GM23338 (cell line): Measurements from ENCODE around the gene ARHGEF16. TPM values are rescaled to one million over a fixed set of nuclear protein-coding genes. Genes with fewer than 3 reads are reported as not detected.

ENCODE experiments used
- ATAC-seq: fragments of 200-7000 bp; cut with Tn5 transposase; 3 replicates; pipeline ENCODE4 v1.9.1; 2020
- DNase-seq: peaks from one replicate; pipeline ENCODE4 v3.0.0-alpha.2; 2015; ENCODE audit warnings: low spot score
- H2AFZ ChIP-seq: fragments of 200-600 bp; sonication (generic); 2 replicates; pipeline ENCODE4 v1.8.0; 2016; ENCODE audit warnings: antibody characterized with exemption, mild to moderate bottlenecking, moderate library complexity
- H3F3A ChIP-seq: fragments of 200-600 bp; sonication (generic); replicated peaks from 2 replicates; pipeline ENCODE4 v1.8.0; 2017; ENCODE audit warnings: antibody characterized with exemption, mixed run types, low read depth
- H3K27ac ChIP-seq: fragments of 200-600 bp; sonication (generic); 2 replicates; pipeline ENCODE4 v1.6.1; 2016; ENCODE audit warnings: low read depth
- H3K27me3 ChIP-seq: fragments of 200-600 bp; sonication (generic); 2 replicates; pipeline ENCODE4 v1.8.0; 2016; ENCODE audit warnings: mild to moderate bottlenecking, mixed run types, moderate library complexity; ENCODE audit not compliant: insufficient read depth
- H3K36me3 ChIP-seq: fragments of 200-600 bp; sonication (generic); 2 replicates; pipeline ENCODE4 v1.8.0; 2016; ENCODE audit warnings: mild to moderate bottlenecking; ENCODE audit not compliant: insufficient read depth
- H3K4me1 ChIP-seq: fragments of 200-600 bp; sonication (generic); 2 replicates; pipeline ENCODE4 v1.8.0; 2016; ENCODE audit warnings: mild to moderate bottlenecking, moderate library complexity; ENCODE audit not compliant: insufficient read depth
- H3K4me2 ChIP-seq: fragments of 200-600 bp; sonication (generic); 2 replicates; pipeline ENCODE4 v1.7.1; 2017; ENCODE audit warnings: mixed run types
- H3K4me3 ChIP-seq: fragments of 200-600 bp; sonication (generic); 2 replicates; pipeline ENCODE4 v1.6.1; 2016; ENCODE audit warnings: mixed run types
- H3K79me2 ChIP-seq: fragments of 200-600 bp; sonication (generic); replicated peaks from 2 replicates; pipeline ENCODE4 v1.8.0; 2017; ENCODE audit warnings: mild to moderate bottlenecking; ENCODE audit not compliant: insufficient read depth
- H3K9me2 ChIP-seq: fragments of 200-600 bp; sonication (generic); 2 replicates; pipeline ENCODE4 v1.8.0; 2017; ENCODE audit not compliant: insufficient read depth
- H4K20me1 ChIP-seq: fragments of 200-600 bp; sonication (generic); replicated peaks from 2 replicates; pipeline ENCODE4 v1.8.0; 2017; ENCODE audit warnings: mild to moderate bottlenecking; ENCODE audit not compliant: insufficient read depth
- H3K27ac Mint-ChIP-seq: 2 replicates; pipeline ENCODE4 v1.8.0; 2020; ENCODE audit warnings: inconsistent platforms, mild to moderate bottlenecking, moderate library complexity, mixed read lengths
- H3K27me3 Mint-ChIP-seq: 3 replicates; pipeline ENCODE4 v1.8.0; 2022; ENCODE audit warnings: low read depth, mild to moderate bottlenecking, moderate library complexity, mixed read lengths, inconsistent platforms; ENCODE audit not compliant: insufficient read depth, poor library complexity
- H3K36me3 Mint-ChIP-seq: 3 replicates; pipeline ENCODE4 v1.8.0; 2021; ENCODE audit warnings: low read depth, mild to moderate bottlenecking, inconsistent platforms, moderate library complexity, mixed read lengths
- H3K4me1 Mint-ChIP-seq: 3 replicates; pipeline ENCODE4 v1.8.0; 2020; ENCODE audit warnings: mild to moderate bottlenecking, inconsistent platforms, mixed read lengths
- H3K4me3 Mint-ChIP-seq: 3 replicates; pipeline ENCODE4 v1.8.0; 2021; ENCODE audit warnings: moderate library complexity, mild to moderate bottlenecking, inconsistent platforms, mixed read lengths
- H3K9me3 Mint-ChIP-seq: 3 replicates; pipeline ENCODE4 v1.8.0; 2020; ENCODE audit warnings: moderate library complexity, mild to moderate bottlenecking, inconsistent platforms, mixed read lengths
- CREB1 ChIP-seq: fragments of 250-450 bp; sonication (Bioruptor Pico); IDR thresholded peaks from 2 replicates; pipeline ENCODE4 v1.5.0; 2020; ENCODE audit warnings: low read depth, mild to moderate bottlenecking, moderate library complexity
- CTCF ChIP-seq, 2 experiments: fragments of 200-600 bp in 1 of 2; sonication (generic) in 1 of 2; conservative IDR thresholded peaks; 2 replicates each; pipeline versions ENCODE4 v1.5.1 to v1.6.1; 2016 to 2017; ENCODE audit warnings: antibody characterized with exemption in 2 of 2, low read depth in 2 of 2, mild to moderate bottlenecking in 2 of 2, moderate library complexity in 1 of 2
- EZH2phosphoT487 ChIP-seq: fragments of 200-600 bp; sonication (generic); IDR thresholded peaks from one replicate; pipeline ENCODE4 v1.8.1; 2018; ENCODE audit warnings: antibody characterized with exemption; ENCODE audit not compliant: unreplicated experiment
- JUNB ChIP-seq: IDR thresholded peaks from one replicate; pipeline ENCODE4 v1.6.1; 2016; ENCODE audit warnings: antibody characterized with exemption; ENCODE audit not compliant: unreplicated experiment
- REST ChIP-seq: IDR thresholded peaks from one replicate; pipeline ENCODE4 v1.6.1; 2018; ENCODE audit warnings: antibody characterized with exemption; ENCODE audit not compliant: unreplicated experiment
- STAT1 ChIP-seq: IDR thresholded peaks from one replicate; pipeline ENCODE4 v1.6.1; 2016; ENCODE audit warnings: antibody characterized with exemption; ENCODE audit not compliant: unreplicated experiment
- ZNF114 ChIP-seq: fragments of 250-450 bp; sonication (Bioruptor Pico); IDR thresholded peaks from 2 replicates; pipeline ENCODE4 v1.5.0; 2020; ENCODE audit warnings: mild to moderate bottlenecking, moderate library complexity
- ZNF331 ChIP-seq: fragments of 250-450 bp; sonication (Bioruptor Pico); IDR thresholded peaks from 2 replicates; pipeline ENCODE4 v1.5.0; 2020; ENCODE audit warnings: low read depth, mild to moderate bottlenecking, moderate library complexity
- ZNF462 ChIP-seq: fragments of 250-450 bp; sonication (Bioruptor Pico); IDR thresholded peaks from 2 replicates; pipeline ENCODE4 v1.5.0; 2020; ENCODE audit warnings: mild to moderate bottlenecking, moderate library complexity
- polyA plus RNA-seq: library from polyadenylated mRNA; unstranded; fragments of >200 nt; fragmentation: Nextera tagmentation; extraction: Ambion mirVana; gene quantifications from 2 replicates; pipeline ENCODE4 v1.2.1, GENCODE V29; 2016
- total RNA-seq: library from RNA; depleted of rRNA; stranded (reverse); fragments of >200 nt; shearing (Covaris generic); gene quantifications from 2 replicates; pipeline ENCODE4 v1.2.3, GENCODE V29; 2014

The ARHGEF16 gene
- total and polyA plus RNA-seq, 2 experiments from 2014 or later = 12.2 to 29.3 TPM

- no peaks in the 10 kb centered on the region for H3K27me3 ChIP-seq
- no peak overlapping the region for H2AFZ ChIP-seq
- 0 out of 2 replicates have a peak, but pooled peaks cover 2% of the 10 kb centered on the region for H3F3A ChIP-seq
- no peak overlapping the region for H3K27ac ChIP-seq
- Mint-ChIP-seq H3K9me3 (peaks cover 4% of the 10 kb centered on the region; the same call in 1 of the 3 replicates), H3K36me3 (no peaks in the 10 kb centered on the region; the same call in 2 of the 3 replicates), H3K27ac (no peak overlapping the region), H3K4me1 (peaks cover 2% of the 10 kb centered on the region; the same call in 1 of the 3 replicates), H3K4me3 (no peak overlapping the region), H3K27me3 (peaks cover 3% of the 10 kb centered on the region)
- H3K9me2 ChIP-seq = no peaks in the 10 kb centered on the region
- no peaks in the 10 kb centered on the region for H3K4me1 ChIP-seq
- DNase-seq = no peak
- no peak overlapping the region for H3K4me3 ChIP-seq
- no peaks in the 10 kb centered on the region for H4K20me1 ChIP-seq
- no peak for ATAC-seq
- no peaks in the 10 kb centered on the region for H3K36me3 ChIP-seq
- TF ChIP-seq CTCF (conservative IDR thresholded peaks at IDR 0.05; ENCODE audit: low read depth in 2 of 2) = no peak
- TF ChIP-seq ZNF114 (CRISPR knock-in tag) = no peak
- no peak for TF ChIP-seq REST
- no peak for TF ChIP-seq ZNF462 (CRISPR knock-in tag)
- TF ChIP-seq EZH2phosphoT487 = no peak
- TF ChIP-seq STAT1 = no peak
- no peak for TF ChIP-seq JUNB
- TF ChIP-seq ZNF331 (CRISPR knock-in tag) = no peak
- TF ChIP-seq CREB1 (CRISPR knock-in tag) = no peak
- H3K4me2 ChIP-seq = no peak overlapping the region
- no peaks in the 10 kb centered on the region for H3K79me2 ChIP-seq
Observed at GRCh38 chr1:3479511-3480368, 25.3 kb downstream of the ARHGEF16 start.
